HEK293 (cell line): Measurements from ENCODE around the gene DDX47.

Experiments
- GLI2 ChIP-seq: fragments of 450-650 bp; formaldehyde crosslinking; IDR thresholded peaks from 2 replicates; pipeline ENCODE4; 2017; ENCODE audit warnings: missing biosample characterization, missing genetic modification characterization, low read depth, borderline replicate concordance
- HOXC10 ChIP-seq: sonication (generic); formaldehyde crosslinking; IDR thresholded peaks from 2 replicates; pipeline ENCODE4 v1.8.1; 2023; ENCODE audit warnings: mild to moderate bottlenecking, missing genetic modification reagents
- IKZF3 ChIP-seq: fragments of 450-650 bp; IDR thresholded peaks from 2 replicates; pipeline ENCODE4 v1.5.0; 2018; ENCODE audit warnings: missing biosample characterization, mild to moderate bottlenecking, missing genetic modification characterization, moderate library complexity
- KLF1 ChIP-seq: fragments of 450-650 bp; formaldehyde crosslinking; IDR thresholded peaks from 2 replicates; pipeline ENCODE4 v1.5.1; 2016; ENCODE audit warnings: missing biosample characterization, missing genetic modification characterization
- REPIN1 ChIP-seq: fragments of 450-650 bp; formaldehyde crosslinking; IDR thresholded peaks from 2 replicates; pipeline ENCODE4 v1.5.1; 2017; ENCODE audit warnings: missing biosample characterization, missing genetic modification characterization, low read depth
- SP7 ChIP-seq: fragments of 450-650 bp; formaldehyde crosslinking; IDR thresholded peaks from 2 replicates; pipeline ENCODE4 v1.5.1; 2016; ENCODE audit warnings: missing biosample characterization, missing genetic modification characterization
- TSHZ1 ChIP-seq: fragments of 450-650 bp; formaldehyde crosslinking; IDR thresholded peaks from 2 replicates; pipeline ENCODE4 v1.5.1; 2016; ENCODE audit warnings: missing biosample characterization, missing genetic modification characterization, borderline replicate concordance
- YY1 ChIP-seq: fragments of 450-650 bp; formaldehyde crosslinking; IDR thresholded peaks from 2 replicates; pipeline ENCODE4 v1.5.1; 2018; ENCODE audit warnings: missing biosample characterization, missing genetic modification characterization
- ZFHX2 ChIP-seq: fragments of 450-650 bp; formaldehyde crosslinking; conservative IDR thresholded peaks from 2 replicates; pipeline ENCODE4 v1.5.1; 2016; ENCODE audit warnings: missing biosample characterization, missing genetic modification characterization
- ZFP69B ChIP-seq: fragments of 450-650 bp; formaldehyde crosslinking; IDR thresholded peaks from 2 replicates; pipeline ENCODE4 v1.5.1; 2016; ENCODE audit warnings: missing biosample characterization, missing genetic modification characterization
- ZNF155 ChIP-seq: fragments of 450-650 bp; formaldehyde crosslinking; IDR thresholded peaks from 2 replicates; pipeline ENCODE4 v1.5.1; 2016; ENCODE audit warnings: missing biosample characterization, missing genetic modification characterization
- ZNF157 ChIP-seq: fragments of 450-650 bp; formaldehyde crosslinking; IDR thresholded peaks from 2 replicates; pipeline ENCODE4 v1.5.1; 2016; ENCODE audit warnings: missing biosample characterization, missing genetic modification characterization
- ZNF174 ChIP-seq: fragments of 450-650 bp; formaldehyde crosslinking; IDR thresholded peaks from 2 replicates; pipeline ENCODE4 v1.5.0; 2017; ENCODE audit warnings: missing biosample characterization, mild to moderate bottlenecking, missing genetic modification characterization
- ZNF175 ChIP-seq: fragments of 450-650 bp; formaldehyde crosslinking; IDR thresholded peaks from 2 replicates; pipeline ENCODE4 v1.5.1; 2016; ENCODE audit warnings: missing biosample characterization, missing genetic modification characterization
- ZNF211 ChIP-seq: fragments of 450-650 bp; formaldehyde crosslinking; IDR thresholded peaks from 2 replicates; pipeline ENCODE4 v1.5.1; 2016; ENCODE audit warnings: low read depth, missing biosample characterization, missing genetic modification characterization
- ZNF214 ChIP-seq: fragments of 450-650 bp; formaldehyde crosslinking; IDR thresholded peaks from 2 replicates; pipeline ENCODE4 v1.5.1; 2017; ENCODE audit warnings: missing biosample characterization, mild to moderate bottlenecking, missing genetic modification characterization, borderline replicate concordance
- ZNF239 ChIP-seq: fragments of 450-650 bp; formaldehyde crosslinking; IDR thresholded peaks from 2 replicates; pipeline ENCODE4 v1.5.1; 2016; ENCODE audit warnings: missing biosample characterization, missing genetic modification characterization
- ZNF26 ChIP-seq: fragments of 450-650 bp; formaldehyde crosslinking; IDR thresholded peaks from 2 replicates; pipeline ENCODE4 v1.5.1; 2016; ENCODE audit warnings: missing biosample characterization, missing genetic modification characterization
- ZNF350 ChIP-seq: fragments of 450-650 bp; formaldehyde crosslinking; IDR thresholded peaks from 2 replicates; pipeline ENCODE4 v1.5.0; 2017; ENCODE audit warnings: missing biosample characterization, mild to moderate bottlenecking, missing genetic modification characterization
- ZNF423 ChIP-seq: fragments of 450-650 bp; formaldehyde crosslinking; IDR thresholded peaks from 2 replicates; pipeline ENCODE4 v1.5.1; 2016; ENCODE audit warnings: missing biosample characterization, missing genetic modification characterization
- ZNF433 ChIP-seq: fragments of 450-650 bp; formaldehyde crosslinking; IDR thresholded peaks from 2 replicates; pipeline ENCODE4 v1.5.1; 2016; ENCODE audit warnings: missing biosample characterization, missing genetic modification characterization, low read depth
- ZNF48 ChIP-seq: fragments of 450-650 bp; formaldehyde crosslinking; IDR thresholded peaks from 2 replicates; pipeline ENCODE4 v1.5.1; 2016; ENCODE audit warnings: missing biosample characterization, missing genetic modification characterization
- ZNF510 ChIP-seq: fragments of 450-650 bp; formaldehyde crosslinking; IDR thresholded peaks from 2 replicates; pipeline ENCODE4 v1.5.1; 2018; ENCODE audit warnings: mild to moderate bottlenecking, missing genetic modification characterization, missing biosample characterization; ENCODE audit not compliant: insufficient replicate concordance
- ZNF600 ChIP-seq: fragments of 450-650 bp; formaldehyde crosslinking; IDR thresholded peaks from 2 replicates; pipeline ENCODE4 v1.5.1; 2016; ENCODE audit warnings: missing biosample characterization, missing genetic modification characterization
- ZNF624 ChIP-seq: fragments of 450-650 bp; formaldehyde crosslinking; IDR thresholded peaks from 2 replicates; pipeline ENCODE4 v1.5.1; 2017; ENCODE audit warnings: missing biosample characterization, missing genetic modification characterization
- ZNF626 ChIP-seq: fragments of 450-650 bp; sonication (Bioruptor Pico); formaldehyde crosslinking; IDR thresholded peaks from 2 replicates; pipeline ENCODE4 v1.5.1; 2018; ENCODE audit warnings: missing biosample characterization, missing genetic modification characterization, inconsistent platforms
- ZNF629 ChIP-seq: fragments of 450-650 bp; formaldehyde crosslinking; IDR thresholded peaks from 2 replicates; pipeline ENCODE4 v1.5.1; 2017; ENCODE audit warnings: missing biosample characterization, missing genetic modification characterization
- ZNF654 ChIP-seq: fragments of 450-650 bp; formaldehyde crosslinking; IDR thresholded peaks from 2 replicates; pipeline ENCODE4 v1.5.1; 2016; ENCODE audit warnings: low read depth, missing biosample characterization, missing genetic modification characterization
- ZNF677 ChIP-seq: fragments of 450-650 bp; IDR thresholded peaks from 2 replicates; pipeline ENCODE4 v1.5.0; 2018; ENCODE audit warnings: missing biosample characterization, mild to moderate bottlenecking, missing genetic modification characterization, moderate library complexity
- ZNF704 ChIP-seq: fragments of 450-650 bp; formaldehyde crosslinking; IDR thresholded peaks from 2 replicates; pipeline ENCODE4 v1.5.1; 2016; ENCODE audit warnings: missing biosample characterization, missing genetic modification characterization
- ZNF843 ChIP-seq: fragments of 450-650 bp; formaldehyde crosslinking; IDR thresholded peaks from 2 replicates; pipeline ENCODE4 v1.5.1; 2016; ENCODE audit warnings: missing biosample characterization, missing genetic modification characterization
- TF ChIP-seq, protein P1 (sequence below): fragments of 450-650 bp; formaldehyde crosslinking; IDR thresholded peaks from 2 replicates; pipeline ENCODE4 v1.5.1; 2016; ENCODE audit warnings: missing biosample characterization, missing genetic modification characterization
- TF ChIP-seq, protein P2 (sequence below): fragments of 450-650 bp; IDR thresholded peaks from 2 replicates; pipeline ENCODE4 v1.5.1; 2018; ENCODE audit warnings: missing biosample characterization, mild to moderate bottlenecking, missing genetic modification characterization

The DDX47 gene

GRCh38 chr12:12791756-12792369 lies 21.3 kb upstream of the DDX47 start (continued):
- TF ChIP-seq IKZF3 (tag by site-specific recombination) (0 out of 2 replicates have a peak, but pooled peaks have one; percentile 8), ZNF423 (no peak), ZNF239 (tag by site-specific recombination) (no peak), ZNF211 (no peak), ZNF214 (tag by site-specific recombination) (no peak), ZNF677 (tag by site-specific recombination) (no peak), ZNF654 (no peak), ZNF626 (tag by site-specific recombination) (no peak), ZNF26 (tag by site-specific recombination) (no peak), ZNF350 (tag by site-specific recombination) (no peak), ZNF433 (tag by site-specific recombination) (no peak), ZNF155 (tag by site-specific recombination) (no peak), GLI2 (tag by site-specific recombination) (no peak), REPIN1 (tag by site-specific recombination) (no peak), ZNF704 (tag by site-specific recombination) (no peak), ZFP69B (no peak), ZNF174 (no peak), ZNF624 (no peak), HOXC10 (no peak), ZNF600 (peak; percentile 78), ZNF510 (tag by site-specific recombination) (no peak), ZNF629 (no peak), ZNF48 (tag by site-specific recombination) (no peak), ZFHX2 (tag by site-specific recombination) (no peak), YY1 (tag by site-specific recombination) (no peak), ZNF843 (tag by site-specific recombination) (no peak), SP7 (tag by site-specific recombination) (peak; percentile 47; the same call in 1 of the 2 replicates), TSHZ1 (tag by site-specific recombination) (no peak), ZNF175 (tag by site-specific recombination) (no peak), KLF1 (no peak), ZNF157 (tag by site-specific recombination) (no peak)
- TF ChIP-seq, protein P1, sequence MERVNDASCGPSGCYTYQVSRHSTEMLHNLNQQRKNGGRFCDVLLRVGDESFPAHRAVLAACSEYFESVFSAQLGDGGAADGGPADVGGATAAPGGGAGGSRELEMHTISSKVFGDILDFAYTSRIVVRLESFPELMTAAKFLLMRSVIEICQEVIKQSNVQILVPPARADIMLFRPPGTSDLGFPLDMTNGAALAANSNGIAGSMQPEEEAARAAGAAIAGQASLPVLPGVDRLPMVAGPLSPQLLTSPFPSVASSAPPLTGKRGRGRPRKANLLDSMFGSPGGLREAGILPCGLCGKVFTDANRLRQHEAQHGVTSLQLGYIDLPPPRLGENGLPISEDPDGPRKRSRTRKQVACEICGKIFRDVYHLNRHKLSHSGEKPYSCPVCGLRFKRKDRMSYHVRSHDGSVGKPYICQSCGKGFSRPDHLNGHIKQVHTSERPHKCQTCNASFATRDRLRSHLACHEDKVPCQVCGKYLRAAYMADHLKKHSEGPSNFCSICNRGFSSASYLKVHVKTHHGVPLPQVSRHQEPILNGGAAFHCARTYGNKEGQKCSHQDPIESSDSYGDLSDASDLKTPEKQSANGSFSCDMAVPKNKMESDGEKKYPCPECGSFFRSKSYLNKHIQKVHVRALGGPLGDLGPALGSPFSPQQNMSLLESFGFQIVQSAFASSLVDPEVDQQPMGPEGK = no peak
- TF ChIP-seq, protein P2, sequence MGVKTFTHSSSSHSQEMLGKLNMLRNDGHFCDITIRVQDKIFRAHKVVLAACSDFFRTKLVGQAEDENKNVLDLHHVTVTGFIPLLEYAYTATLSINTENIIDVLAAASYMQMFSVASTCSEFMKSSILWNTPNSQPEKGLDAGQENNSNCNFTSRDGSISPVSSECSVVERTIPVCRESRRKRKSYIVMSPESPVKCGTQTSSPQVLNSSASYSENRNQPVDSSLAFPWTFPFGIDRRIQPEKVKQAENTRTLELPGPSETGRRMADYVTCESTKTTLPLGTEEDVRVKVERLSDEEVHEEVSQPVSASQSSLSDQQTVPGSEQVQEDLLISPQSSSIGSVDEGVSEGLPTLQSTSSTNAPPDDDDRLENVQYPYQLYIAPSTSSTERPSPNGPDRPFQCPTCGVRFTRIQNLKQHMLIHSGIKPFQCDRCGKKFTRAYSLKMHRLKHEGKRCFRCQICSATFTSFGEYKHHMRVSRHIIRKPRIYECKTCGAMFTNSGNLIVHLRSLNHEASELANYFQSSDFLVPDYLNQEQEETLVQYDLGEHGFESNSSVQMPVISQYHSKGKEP (tag by site-specific recombination) = peak; percentile 23; the same call in 1 of the 2 replicates
